ENCODE measurements around the gene TERT. TPM values are rescaled to one million over a fixed set of nuclear protein-coding genes. Genes with fewer than 3 reads are reported as not detected.

TERT gene
- total and polyA plus RNA-seq, 7 donors: 2.9 TPM; not detected in 6

DNA sequence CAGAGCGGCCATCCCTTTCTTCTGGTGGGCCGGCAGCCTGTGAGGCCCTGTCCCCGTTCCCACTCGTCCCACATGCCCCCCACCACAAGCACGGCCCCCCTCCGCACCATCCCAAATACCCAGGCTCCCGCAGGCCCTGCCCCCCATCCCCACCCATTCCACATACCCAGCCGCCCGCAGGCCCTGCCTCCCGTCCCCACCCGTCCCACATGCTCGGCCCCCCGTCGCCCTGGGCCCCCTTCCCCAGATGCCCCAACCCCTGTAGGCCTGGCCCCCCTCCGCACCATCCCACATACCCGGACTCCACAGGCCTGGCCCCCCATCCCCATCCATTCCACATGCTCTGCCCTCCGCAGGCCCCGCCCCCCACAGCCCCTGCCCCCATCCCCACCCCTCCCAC is 82.0 kb downstream of the TERT start:
- TF ChIP-seq POLR2AphosphoS5 (IDR thresholded peaks at IDR 0.05): no peak
- WGBS, 2 donors: 89 to 94% methylated on average over 18 of the region's 18 CpGs
- no peaks in the 10 kb centered on the region for H3K9me3 ChIP-seq
- no peaks in the 10 kb centered on the region for H3K36me3 ChIP-seq
- intact Hi-C loops (cut with DNase I): no loop called here
- no peak for DNase-seq
- no peak overlapping the region for H3K4me3 ChIP-seq
- H3K27me3 ChIP-seq: no peaks in the 10 kb centered on the region
- H3K27ac ChIP-seq: no peak overlapping the region
- H3K4me1 ChIP-seq: no peaks in the 10 kb centered on the region

GRCh38 chr5:1212271-1212670 is 82.6 kb downstream of the TERT start:
- TF ChIP-seq EP300 (IDR thresholded peaks at IDR 0.05): no peak
- no peak for TF ChIP-seq CTCF (IDR thresholded peaks at IDR 0.05)
- no peak for TF ChIP-seq POLR2A (IDR thresholded peaks at IDR 0.05)
- no peak for TF ChIP-seq POLR2AphosphoS5 (IDR thresholded peaks at IDR 0.05)
- H3K9me3 ChIP-seq: no peaks in the 10 kb centered on the region
- no peaks in the 10 kb centered on the region for H3K4me1 ChIP-seq
- no peak overlapping the region for H3K4me3 ChIP-seq
- no peak overlapping the region for H3K27ac ChIP-seq
- no peak for DNase-seq
- H3K27me3 ChIP-seq: peaks cover 0 to 4% (median 0%) of the 10 kb centered on the region in 3 donors
- intact Hi-C loops (cut with DNase I): no loop called here
- no peaks in the 10 kb centered on the region for H3K36me3 ChIP-seq
- WGBS, 2 donors: 93% methylated on average over 20 of the region's 20 CpGs

GRCh38 chr5:1211701-1212100 is 83.2 kb downstream of the TERT start:
- Histone ChIP-seq H3K9me3 (no peaks in the 10 kb centered on the region), H3K27ac (no peak overlapping the region), H3K4me3 (no peak overlapping the region), H3K36me3 (no peaks in the 10 kb centered on the region), H3K4me1 (no peaks in the 10 kb centered on the region), H3K27me3 (peaks cover 0 to 10% (median 0%) of the 10 kb centered on the region in 3 donors)
- DNase-seq: no peak
- TF ChIP-seq POLR2AphosphoS5 (IDR thresholded peaks at IDR 0.05): no peak
- no peak for TF ChIP-seq CTCF (IDR thresholded peaks at IDR 0.05)
- TF ChIP-seq EP300 (IDR thresholded peaks at IDR 0.05): no peak
- no peak for TF ChIP-seq POLR2A (IDR thresholded peaks at IDR 0.05)
- intact Hi-C loops (cut with DNase I): no loop called here
- 95 to 97% methylated on average over 9 of the region's 9 CpGs for WGBS, 2 donors

GRCh38 chr5:1210832-1211251 is 84.0 kb downstream of the TERT start:
- no peaks in the 10 kb centered on the region for H3K9me3 ChIP-seq
- DNase-seq: no peak
- H3K27me3 ChIP-seq: peaks cover 0 to 15% (median 3%) of the 10 kb centered on the region in 3 donors
- no peaks in the 10 kb centered on the region for H3K4me1 ChIP-seq
- 88 to 95% methylated on average over 21 of the region's 21 CpGs for WGBS, 2 donors
- no peaks in the 10 kb centered on the region for H3K36me3 ChIP-seq
- intact Hi-C loops (cut with DNase I): no loop called here
- H3K4me3 ChIP-seq: no peak overlapping the region
- TF ChIP-seq EP300 (IDR thresholded peaks at IDR 0.05) (no peak), POLR2AphosphoS5 (IDR thresholded peaks at IDR 0.05) (no peak), CTCF (IDR thresholded peaks at IDR 0.05) (no peak), POLR2A (IDR thresholded peaks at IDR 0.05) (no peak)
- H3K27ac ChIP-seq: no peak overlapping the region

GRCh38 chr5:1209896-1210776 is 84.7 kb downstream of the TERT start:
- Histone ChIP-seq H3K4me3 (no peak overlapping the region), H3K9me3 (no peaks in the 10 kb centered on the region), H3K27me3 (peaks cover 0 to 22% (median 3%) of the 10 kb centered on the region in 3 donors), H3K36me3 (no peaks in the 10 kb centered on the region), H3K4me1 (no peaks in the 10 kb centered on the region), H3K27ac (no peak overlapping the region)
- intact Hi-C loops (cut with DNase I): no loop called here
- WGBS, 2 donors: 56 to 83% methylated on average over 21 of the region's 21 CpGs
- no peak for DNase-seq
- TF ChIP-seq CTCF (IDR thresholded peaks at IDR 0.05) (no peak), POLR2A (IDR thresholded peaks at IDR 0.05) (no peak)

Data from sigmoid colon (tissue), 7 donors.